Suprapubic skin (tissue), 2 donors: ENCODE measurements around the gene RPS21.

Source experiments
- EP300 ChIP-seq: sonication (generic); formaldehyde crosslinking; IDR thresholded peaks from one replicate; pipeline ENCODE4 v1.6.1; 2017; ENCODE audit warnings: antibody characterized with exemption
- POLR2A ChIP-seq, 2 donors: fragments of 450-650 bp; IDR thresholded peaks; one replicate each; pipeline ENCODE4 v1.6.1; 2017; ENCODE audit warnings: antibody characterized with exemption in 2 of 2, mild to moderate bottlenecking in 2 of 2, moderate library complexity in 2 of 2

GRCh38 chr20:62342910-62343309 is 44.0 kb upstream of the RPS21 start:
- no peak for TF ChIP-seq EP300
- TF ChIP-seq POLR2A (IDR thresholded peaks at IDR 0.05), result no peak
